ENCODE measurements around the gene CIAO2B. TPM values are rescaled to one million over a fixed set of nuclear protein-coding genes. Genes with fewer than 3 reads are reported as not detected.

The CIAO2B gene
- total RNA-seq, 1 experiment from 2014 or later: 140 TPM

DNA sequence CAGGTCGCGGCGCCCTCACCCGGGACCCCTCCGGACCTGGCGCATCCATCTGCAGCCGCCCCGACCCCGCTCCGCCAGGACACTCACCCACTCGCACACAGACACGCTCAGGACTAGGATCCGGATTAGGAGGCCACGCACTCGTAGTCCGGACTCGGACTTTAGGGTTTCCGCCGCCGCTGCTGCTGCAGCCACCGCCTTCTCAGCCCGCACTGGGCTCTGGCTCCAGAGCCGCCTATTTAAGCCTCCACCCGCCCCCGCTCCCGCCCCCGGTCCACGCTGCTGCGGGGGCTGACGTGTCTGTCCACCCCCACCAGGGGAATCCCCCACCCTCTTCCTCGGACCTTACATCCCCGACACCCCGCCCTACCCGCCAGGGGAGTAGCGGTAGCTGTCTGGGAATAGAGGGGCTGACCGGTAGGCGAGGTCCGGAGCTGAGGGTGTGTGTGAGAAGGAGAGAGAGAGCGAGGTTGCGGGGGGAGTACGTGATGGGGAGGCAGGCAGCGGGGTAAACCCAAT lies 8.8 kb downstream of the CIAO2B start, which contains the start of gene RRAD:
TSS of gene RRAD (minus strand) at position 214 of the 519 bp plus-strand sequence. CDS start 356 bp downstream, outside the sequence.
- in situ Hi-C loops (cut with HindIII; ENCODE audit: low sequenced_read_pairs): no loop called here
- DNase-seq (ENCODE audit: low spot score): peak; percentile 28

GRCh38 chr16:66924527-66925321 lies 9.5 kb downstream of the CIAO2B start:
- in situ Hi-C loops (cut with HindIII; ENCODE audit: low sequenced_read_pairs): no loop called here
- DNase-seq (ENCODE audit: low spot score): no peak

DNA sequence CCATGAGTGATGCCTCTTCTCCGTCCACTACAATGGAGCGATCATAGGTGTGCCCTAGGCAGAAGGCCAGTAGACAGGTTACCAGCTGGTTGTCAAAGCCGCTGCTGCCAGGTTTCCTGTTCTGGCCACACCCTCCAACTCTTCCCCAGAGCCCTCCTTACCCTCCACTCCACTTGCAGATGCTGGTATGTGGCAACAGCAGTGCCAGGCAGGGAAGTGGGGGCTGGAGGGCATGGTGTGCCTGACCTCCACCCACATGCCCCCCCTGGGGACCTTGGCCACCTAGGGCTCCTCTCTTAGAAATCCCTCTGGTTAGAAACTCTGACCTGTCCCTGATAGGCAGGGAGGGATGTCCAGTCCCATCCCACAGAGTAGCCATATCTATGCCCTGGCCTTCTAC lies 10.3 kb downstream of the CIAO2B start:
- in situ Hi-C loops (cut with HindIII; ENCODE audit: low sequenced_read_pairs): no loop called here
- DNase-seq (ENCODE audit: low spot score): peak; percentile 26

DNA sequence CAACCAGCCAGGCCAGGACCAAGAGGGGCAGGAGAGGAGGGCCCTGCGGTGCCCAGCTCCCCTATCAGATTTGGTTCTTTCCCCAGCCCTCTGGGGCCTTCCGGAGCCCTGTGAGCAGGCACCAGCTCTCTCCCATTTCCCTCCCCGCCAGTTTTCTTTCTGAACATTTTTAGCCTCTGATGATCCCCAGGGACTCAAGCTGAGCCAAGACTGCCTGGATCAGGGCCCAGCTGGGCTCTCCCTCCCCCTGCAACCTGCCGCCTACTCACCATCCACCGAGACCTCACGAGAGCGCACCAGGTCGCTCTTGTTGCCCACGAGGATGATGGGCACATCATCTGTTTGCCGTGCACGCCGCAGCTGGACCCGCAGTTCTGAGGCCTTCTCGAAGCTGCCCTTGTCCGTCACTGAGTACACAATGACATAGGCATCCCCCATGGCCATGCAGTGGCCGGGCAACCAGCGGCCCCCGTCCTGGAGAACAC lies 10.9 kb downstream of the CIAO2B start:
- DNase-seq (ENCODE audit: low spot score): peak; percentile 63
- in situ Hi-C loops (cut with HindIII; ENCODE audit: low sequenced_read_pairs): no loop called here

DNA sequence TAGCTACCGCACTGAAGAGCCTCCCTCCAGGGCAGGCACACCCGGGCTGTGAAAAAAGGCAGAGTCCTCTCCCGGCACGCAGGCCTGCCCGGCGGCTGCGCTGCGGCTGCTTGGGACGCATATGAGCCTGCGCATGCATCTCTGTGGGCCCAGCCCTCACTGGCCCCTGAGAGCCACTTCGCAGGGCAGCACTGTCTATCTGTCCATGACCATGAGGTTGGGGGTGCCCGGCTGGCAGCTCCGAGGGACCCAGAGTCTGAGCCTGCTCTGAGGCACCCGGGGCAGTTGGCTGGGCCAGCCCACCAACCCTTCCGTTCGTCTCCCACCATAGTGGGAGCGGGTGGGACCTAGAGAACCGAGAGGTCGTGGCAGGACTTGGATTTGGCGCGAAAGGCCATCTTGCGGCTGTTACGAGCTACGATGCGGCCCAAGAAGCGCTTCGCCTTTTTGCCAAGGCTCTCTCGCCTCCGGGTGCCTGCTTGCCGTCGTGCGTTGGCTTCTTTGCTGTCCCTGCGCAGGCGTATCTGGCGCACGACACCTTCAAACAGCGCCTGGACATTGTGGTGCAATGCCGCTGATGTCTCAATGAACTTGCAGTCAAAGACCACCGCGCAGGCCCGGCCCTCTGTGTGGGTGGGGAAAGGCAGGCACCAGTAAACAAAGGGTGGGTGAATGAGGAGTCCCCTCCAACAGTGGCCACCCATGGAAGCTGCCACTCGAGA lies 12.3 kb downstream of the CIAO2B start:
- in situ Hi-C loops (cut with HindIII; ENCODE audit: low sequenced_read_pairs): no loop called here
- DNase-seq (ENCODE audit: low spot score): no peak

DNA sequence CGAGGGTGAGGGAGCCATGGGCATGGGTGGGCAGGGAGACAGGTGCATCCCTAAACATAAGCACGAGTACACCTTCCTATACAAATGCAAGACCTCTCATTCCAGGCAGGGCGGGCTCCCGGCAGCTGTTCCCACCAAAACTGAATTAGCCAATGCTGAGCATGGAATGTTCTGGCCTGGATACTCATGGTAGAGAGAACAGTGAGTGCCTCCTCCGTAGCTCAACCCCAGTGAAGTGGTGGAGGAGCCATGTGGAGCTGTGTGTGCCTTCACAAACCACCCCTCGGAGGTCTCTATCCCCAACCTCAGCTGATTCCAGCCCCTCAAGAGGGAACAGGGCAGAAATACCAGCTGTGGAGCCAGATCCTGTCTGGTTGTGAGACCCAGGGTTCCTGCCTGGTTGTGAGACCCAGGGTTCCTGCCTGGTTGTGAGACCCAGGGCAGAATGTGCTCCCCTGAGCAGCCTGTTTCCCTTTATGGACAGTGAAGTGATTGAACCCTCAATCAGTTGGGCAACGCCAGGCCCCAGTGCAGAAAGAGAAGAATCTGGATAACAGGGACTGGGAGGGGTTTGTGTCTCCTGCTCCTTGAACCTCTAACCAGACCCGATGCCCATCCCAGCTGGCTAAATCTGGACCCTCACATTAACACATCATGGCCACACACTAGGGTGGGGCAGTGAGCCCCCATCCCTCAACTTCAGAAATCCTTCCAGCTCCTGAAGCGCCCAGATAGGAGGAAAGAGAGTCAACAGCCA lies 13.1 kb downstream of the CIAO2B start:
- in situ Hi-C loops (cut with HindIII; ENCODE audit: low sequenced_read_pairs): no loop called here
- DNase-seq (ENCODE audit: low spot score): no peak

- in situ Hi-C loops (cut with HindIII; ENCODE audit: low sequenced_read_pairs): no loop called here
- no peak for DNase-seq (ENCODE audit: low spot score)
Observed at GRCh38 chr16:66920299-66920590, 14.0 kb downstream of the CIAO2B start.

DNA sequence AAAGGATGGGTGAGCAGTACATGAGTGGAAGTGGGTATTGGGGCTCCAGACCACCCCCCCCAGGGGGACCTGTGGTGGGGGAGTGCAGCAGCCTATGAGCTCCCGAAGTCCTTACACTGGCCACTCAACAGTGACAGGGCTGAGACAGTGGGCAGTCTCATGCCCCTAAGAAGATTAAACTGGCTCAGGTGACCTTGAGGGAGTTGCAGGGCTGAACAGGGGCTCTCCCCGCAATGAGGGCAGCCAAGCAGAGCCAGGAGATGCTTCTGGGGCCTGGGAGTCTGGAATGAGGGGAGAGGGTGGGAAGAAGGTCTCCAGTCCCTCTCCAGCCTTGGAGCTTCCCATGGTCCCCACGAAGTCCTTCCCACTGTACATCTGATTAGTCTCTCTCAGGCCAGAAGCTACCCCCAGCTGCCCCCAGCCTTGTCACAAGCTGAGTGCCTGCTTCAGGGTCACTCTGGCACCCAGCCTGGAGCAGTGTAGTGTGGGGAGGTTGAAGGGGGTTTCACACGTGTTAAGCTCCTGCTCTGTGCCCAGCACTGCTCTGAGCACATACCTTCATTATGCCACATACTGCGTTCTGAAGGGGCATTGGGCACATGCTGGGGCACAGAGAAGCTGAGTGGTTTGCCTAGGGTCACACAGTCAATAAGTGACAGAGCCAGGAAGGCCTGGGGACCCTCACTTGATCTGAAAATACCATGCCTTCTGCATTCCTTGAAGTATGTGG lies 14.5 kb downstream of the CIAO2B start:
- DNase-seq (ENCODE audit: low spot score): no peak
- in situ Hi-C loops (cut with HindIII; ENCODE audit: low sequenced_read_pairs): no loop called here

GRCh38 chr16:66918803-66919568 lies 15.2 kb downstream of the CIAO2B start, which contains the start of gene CDH16:
Gene CDH16, minus strand, starts transcription at chr16:66918885. Its CDS starts 820 bp downstream, at chr16:66918065.
- DNase-seq (ENCODE audit: low spot score): no peak
- in situ Hi-C loops (cut with HindIII; ENCODE audit: low sequenced_read_pairs): no loop called here

DNA sequence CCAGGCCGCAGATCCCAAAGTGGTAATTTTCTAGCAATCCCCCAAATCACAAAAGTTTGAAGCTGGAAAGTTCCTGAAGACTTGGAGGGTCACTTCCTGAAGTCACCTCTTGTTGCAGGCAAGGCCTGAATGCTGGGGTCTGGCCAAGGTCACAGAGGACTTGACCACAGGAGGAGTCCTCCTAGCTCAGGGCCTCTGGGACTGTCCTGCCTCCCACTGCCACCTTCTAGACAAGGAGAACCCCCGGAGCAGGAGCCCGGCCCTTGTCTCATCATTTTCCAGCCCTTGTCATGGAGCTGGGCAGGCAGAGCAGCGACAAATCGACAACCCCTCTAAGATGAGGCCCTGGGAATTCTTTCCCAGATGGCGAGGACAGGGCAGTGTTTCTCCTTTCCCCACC lies 15.8 kb downstream of the CIAO2B start:
- DNase-seq (ENCODE audit: low spot score): no peak
- in situ Hi-C loops (cut with HindIII; ENCODE audit: low sequenced_read_pairs): no loop called here

- in situ Hi-C loops (cut with HindIII; ENCODE audit: low sequenced_read_pairs): no loop called here
- no peak for DNase-seq (ENCODE audit: low spot score)
Observed at GRCh38 chr16:66917741-66918140, 16.5 kb downstream of the CIAO2B start.

GRCh38 chr16:66916518-66916917 lies 17.7 kb downstream of the CIAO2B start:
- DNase-seq (ENCODE audit: low spot score): no peak
- in situ Hi-C loops (cut with HindIII; ENCODE audit: low sequenced_read_pairs): no loop called here

GRCh38 chr16:66915041-66915440 lies 19.2 kb downstream of the CIAO2B start:
- no peak for DNase-seq (ENCODE audit: low spot score)
- in situ Hi-C loops (cut with HindIII; ENCODE audit: low sequenced_read_pairs): no loop called here

DNA sequence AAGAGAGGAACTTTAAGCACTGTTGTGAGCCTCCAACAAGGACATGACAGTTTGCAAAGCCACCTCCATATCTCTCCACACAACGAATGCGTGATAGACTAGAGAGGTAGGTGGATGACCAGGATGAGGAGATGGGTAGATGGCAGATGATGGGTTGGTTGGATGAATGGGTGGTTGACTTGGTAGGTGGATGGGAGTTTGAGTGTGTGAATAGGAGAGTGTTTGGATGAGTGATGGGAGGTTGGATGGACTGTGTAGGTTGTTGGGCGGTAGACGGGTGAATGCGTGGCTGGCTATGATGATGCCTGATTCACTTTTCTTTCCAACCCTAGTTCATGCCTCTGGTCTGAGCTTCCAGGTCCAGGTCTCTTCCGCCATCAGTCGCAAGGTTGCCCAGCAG lies 19.7 kb downstream of the CIAO2B start:
- in situ Hi-C loops (cut with HindIII; ENCODE audit: low sequenced_read_pairs): no loop called here
- no peak for DNase-seq (ENCODE audit: low spot score)

DNA sequence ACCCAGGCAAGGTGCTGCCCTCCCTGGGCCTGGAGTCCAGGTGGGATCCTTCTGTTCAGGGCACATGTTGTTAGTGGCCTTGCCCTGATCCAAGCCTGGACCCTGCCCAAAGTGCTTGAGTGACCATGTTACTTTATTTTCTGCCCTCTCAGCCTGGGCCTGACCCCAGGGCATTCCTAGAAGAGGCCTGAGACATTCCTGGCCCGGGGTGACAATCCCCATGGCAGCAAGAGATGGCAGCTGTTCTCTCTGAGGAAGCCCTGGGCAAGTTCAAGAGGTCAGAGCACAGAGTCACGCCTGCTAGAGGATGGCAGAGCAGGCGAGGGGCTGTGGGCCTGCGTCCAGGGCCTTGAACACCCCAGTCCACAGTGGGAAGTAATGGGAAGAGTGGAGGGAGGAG lies 20.5 kb downstream of the CIAO2B start:
- in situ Hi-C loops (cut with HindIII; ENCODE audit: low sequenced_read_pairs): no loop called here
- DNase-seq (ENCODE audit: low spot score): no peak

- in situ Hi-C loops (cut with HindIII; ENCODE audit: low sequenced_read_pairs): no loop called here
- DNase-seq (ENCODE audit: low spot score): no peak
Observed at GRCh38 chr16:66913081-66913480, 21.1 kb downstream of the CIAO2B start.

DNA sequence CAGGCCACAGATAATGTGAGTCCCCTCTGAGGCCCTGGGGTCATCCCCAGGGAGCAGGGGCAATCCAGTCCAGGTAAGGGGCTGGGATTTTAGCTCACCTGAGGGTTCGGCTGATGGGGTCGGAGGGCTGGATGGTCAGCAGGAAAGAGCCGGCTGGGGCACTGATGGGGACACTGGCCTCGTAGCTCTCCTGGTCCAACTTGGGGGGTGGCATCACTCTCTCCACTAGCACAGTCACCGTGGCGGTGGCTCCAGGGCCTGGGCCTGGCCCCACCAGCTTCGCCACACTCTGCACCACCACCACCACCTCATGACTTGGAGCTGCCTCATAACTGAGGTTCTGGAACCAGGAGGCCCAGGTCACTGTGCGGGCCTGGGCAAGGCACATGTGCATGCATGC lies 22.4 kb downstream of the CIAO2B start:
- DNase-seq (ENCODE audit: low spot score): no peak
- in situ Hi-C loops (cut with HindIII; ENCODE audit: low sequenced_read_pairs): no loop called here

DNA sequence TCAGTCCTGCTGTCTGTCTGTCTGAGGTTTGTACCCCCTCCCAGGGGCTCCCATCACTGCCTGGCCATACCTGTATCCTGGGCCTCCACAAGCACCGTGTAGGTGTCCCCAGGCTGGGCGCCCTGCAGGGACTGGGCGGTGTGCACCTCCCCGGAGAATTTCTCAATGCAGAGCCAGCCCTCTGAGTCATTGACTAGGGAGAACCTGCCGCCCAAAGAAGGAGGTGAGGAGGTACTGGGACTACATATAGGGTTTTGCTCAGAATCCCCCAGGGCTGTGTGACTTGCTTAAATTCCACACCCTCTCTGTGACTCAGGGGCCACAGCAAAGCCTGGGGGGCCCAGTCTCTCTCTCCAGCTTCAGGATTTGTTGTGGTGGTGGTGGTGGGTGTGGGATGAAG lies 23.1 kb downstream of the CIAO2B start:
- DNase-seq (ENCODE audit: low spot score): no peak
- in situ Hi-C loops (cut with HindIII; ENCODE audit: low sequenced_read_pairs): no loop called here

Measured in G401 (cell line).